Neural progenitor cell (in vitro differentiated cells): ENCODE results near the gene NAPB.

Experiments used
- EZH2 ChIP-seq: fragments of 200-600 bp; sonication (generic); IDR thresholded peaks from 2 replicates; pipeline ENCODE4 v1.6.1; 2017; ENCODE audit warnings: antibody characterized with exemption, mild to moderate bottlenecking, moderate library complexity
- EZH2phosphoT487 ChIP-seq: fragments of 200-600 bp; sonication (generic); IDR thresholded peaks from 2 replicates; pipeline ENCODE4 v1.6.1; 2017; ENCODE audit warnings: antibody characterized with exemption
- TF ChIP-seq, protein P1 (sequence below): fragments of 200-600 bp; sonication (generic); IDR thresholded peaks from 2 replicates; pipeline ENCODE4 v1.5.1; 2017; ENCODE audit warnings: antibody characterized with exemption, mild to moderate bottlenecking

- TF ChIP-seq, protein P1, sequence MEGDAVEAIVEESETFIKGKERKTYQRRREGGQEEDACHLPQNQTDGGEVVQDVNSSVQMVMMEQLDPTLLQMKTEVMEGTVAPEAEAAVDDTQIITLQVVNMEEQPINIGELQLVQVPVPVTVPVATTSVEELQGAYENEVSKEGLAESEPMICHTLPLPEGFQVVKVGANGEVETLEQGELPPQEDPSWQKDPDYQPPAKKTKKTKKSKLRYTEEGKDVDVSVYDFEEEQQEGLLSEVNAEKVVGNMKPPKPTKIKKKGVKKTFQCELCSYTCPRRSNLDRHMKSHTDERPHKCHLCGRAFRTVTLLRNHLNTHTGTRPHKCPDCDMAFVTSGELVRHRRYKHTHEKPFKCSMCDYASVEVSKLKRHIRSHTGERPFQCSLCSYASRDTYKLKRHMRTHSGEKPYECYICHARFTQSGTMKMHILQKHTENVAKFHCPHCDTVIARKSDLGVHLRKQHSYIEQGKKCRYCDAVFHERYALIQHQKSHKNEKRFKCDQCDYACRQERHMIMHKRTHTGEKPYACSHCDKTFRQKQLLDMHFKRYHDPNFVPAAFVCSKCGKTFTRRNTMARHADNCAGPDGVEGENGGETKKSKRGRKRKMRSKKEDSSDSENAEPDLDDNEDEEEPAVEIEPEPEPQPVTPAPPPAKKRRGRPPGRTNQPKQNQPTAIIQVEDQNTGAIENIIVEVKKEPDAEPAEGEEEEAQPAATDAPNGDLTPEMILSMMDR: no peak
- TF ChIP-seq EZH2: no peak
- no peak for TF ChIP-seq EZH2phosphoT487
Measured at GRCh38 chr20:23337312-23337711, 84.0 kb downstream of the NAPB start.
